DND-41 (cell line): ENCODE results near the gene TCF7L1.

ENCODE experiments used
- CTCF ChIP-seq: IDR thresholded peaks from 2 replicates; pipeline ENCODE4 v1.5.1; 2012; ENCODE audit warnings: borderline replicate concordance, low read length, moderate library complexity, mild to moderate bottlenecking; ENCODE audit not compliant: poor library complexity, severe bottlenecking; ENCODE audit errors: extremely low read depth
- EZH2 ChIP-seq: IDR thresholded peaks from 3 replicates; pipeline ENCODE4 v1.6.1; 2012; ENCODE audit warnings: borderline replicate concordance, low read depth, mild to moderate bottlenecking, moderate library complexity, low read length, inconsistent platforms; ENCODE audit not compliant: severe bottlenecking

DNA sequence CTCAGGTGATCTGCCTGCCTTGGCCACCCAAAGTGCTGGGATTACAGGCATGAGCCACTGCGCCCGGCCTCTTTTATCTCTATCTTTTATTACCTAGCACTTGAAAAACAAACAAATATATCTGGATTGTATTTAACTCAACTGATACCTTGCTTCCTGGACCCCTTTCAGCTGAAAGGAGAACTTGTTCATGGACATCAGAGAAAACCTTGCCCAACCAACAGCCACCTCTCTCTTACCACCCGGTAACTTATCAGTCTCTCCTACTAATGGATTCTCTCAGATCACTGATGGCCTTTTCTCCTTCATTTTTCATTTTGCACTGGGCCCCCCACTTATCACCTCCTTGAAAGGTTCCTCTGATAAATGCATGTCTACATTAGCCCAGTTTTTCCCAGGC is 214.4 kb downstream of the TCF7L1 start:
- TF ChIP-seq CTCF = no peak
- TF ChIP-seq EZH2 = no peak
